Measurements from ENCODE around the gene HLA-DOB. TPM values are rescaled to one million over a fixed set of nuclear protein-coding genes. Genes with fewer than 3 reads are reported as not detected.

HLA-DOB gene
- total and polyA plus RNA-seq, 2 donors = 0.42 to 0.90 TPM

- DNase-seq (ENCODE audit: extremely low spot score) = peak; percentile 83
- Histone ChIP-seq H3K36me3 (ENCODE audit: insufficient read depth) (no peaks in the 10 kb centered on the region), H3K4me3 (ENCODE audit: low read depth, low read length) (peak within 1 kb of the TSS; percentile 79), H3K4me1 (ENCODE audit: insufficient read depth) (no peaks in the 10 kb centered on the region), H3K27ac (ENCODE audit: low read depth) (peak within 1 kb of the TSS; percentile 95)
- under 1% methylated on average over 57 of the region's 57 CpGs for WGBS
These were observed 21.5 kb upstream of the HLA-DOB start, which contains the start of gene TAP2 for GRCh38 chr6:32838114-32838958. Gene TAP2 (minus strand): TSS chr6:32838739. CDS start chr6:32838233, 506 bp downstream.

DNA sequence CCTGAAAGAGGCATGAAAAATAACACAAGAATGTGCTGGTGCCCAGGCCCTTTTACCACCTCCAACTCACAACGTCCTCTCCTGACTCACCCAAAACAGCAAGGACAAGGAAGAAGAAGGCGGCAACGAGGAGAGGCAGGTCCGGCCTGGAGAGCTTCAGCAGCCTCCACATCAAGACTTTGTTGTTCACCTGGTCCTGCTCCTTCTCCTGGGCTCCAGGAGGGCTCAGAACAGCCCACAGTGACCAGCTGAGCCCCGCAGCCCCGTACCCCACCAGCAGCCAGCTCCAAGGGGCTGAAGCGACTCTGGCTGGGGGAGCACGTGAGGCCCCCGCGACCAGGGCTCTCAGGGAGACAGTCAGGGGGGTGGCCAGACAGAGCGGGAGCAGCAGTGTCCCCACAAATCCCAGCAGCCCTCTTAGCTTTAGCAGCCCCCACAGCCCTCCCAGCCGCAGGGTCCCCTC is 20.9 kb upstream of the HLA-DOB start:
- Histone ChIP-seq H3K4me3 (ENCODE audit: low read depth, low read length) (peak overlapping the region; percentile 79), H3K36me3 (ENCODE audit: insufficient read depth) (no peaks in the 10 kb centered on the region), H3K27ac (ENCODE audit: low read depth) (peak overlapping the region; percentile 86), H3K4me1 (ENCODE audit: insufficient read depth) (no peaks in the 10 kb centered on the region)
- WGBS = 25% methylated on average over 12 of the region's 12 CpGs
- DNase-seq (ENCODE audit: extremely low spot score) = no peak

DNA sequence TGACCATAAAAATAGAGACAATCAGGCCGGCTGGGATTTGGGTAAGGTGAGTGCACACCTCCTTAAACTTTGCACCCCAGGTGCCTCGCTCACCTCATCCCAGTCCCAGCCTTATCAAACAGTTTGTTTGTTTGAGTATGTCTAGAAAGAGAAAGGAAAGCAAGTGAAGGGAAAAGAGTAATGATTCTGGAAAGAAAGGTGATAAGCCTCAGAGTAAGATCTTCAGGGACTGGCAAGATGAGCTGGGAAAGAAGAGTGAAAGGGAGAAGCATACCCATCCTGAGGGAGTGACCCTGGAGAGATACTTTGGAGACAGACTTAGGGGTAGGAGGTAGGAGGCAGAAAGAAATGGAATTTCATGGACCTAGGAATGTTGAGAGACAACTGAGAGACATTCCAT is 20.1 kb upstream of the HLA-DOB start:
- no peaks in the 10 kb centered on the region for H3K36me3 ChIP-seq (ENCODE audit: insufficient read depth)
- H3K4me1 ChIP-seq (ENCODE audit: insufficient read depth) = no peaks in the 10 kb centered on the region
- no peak for DNase-seq (ENCODE audit: extremely low spot score)
- H3K27ac ChIP-seq (ENCODE audit: low read depth) = no peak overlapping the region
- WGBS = 92% methylated on average over 2 of the region's 2 CpGs
- H3K4me3 ChIP-seq (ENCODE audit: low read depth, low read length) = no peak overlapping the region

DNA sequence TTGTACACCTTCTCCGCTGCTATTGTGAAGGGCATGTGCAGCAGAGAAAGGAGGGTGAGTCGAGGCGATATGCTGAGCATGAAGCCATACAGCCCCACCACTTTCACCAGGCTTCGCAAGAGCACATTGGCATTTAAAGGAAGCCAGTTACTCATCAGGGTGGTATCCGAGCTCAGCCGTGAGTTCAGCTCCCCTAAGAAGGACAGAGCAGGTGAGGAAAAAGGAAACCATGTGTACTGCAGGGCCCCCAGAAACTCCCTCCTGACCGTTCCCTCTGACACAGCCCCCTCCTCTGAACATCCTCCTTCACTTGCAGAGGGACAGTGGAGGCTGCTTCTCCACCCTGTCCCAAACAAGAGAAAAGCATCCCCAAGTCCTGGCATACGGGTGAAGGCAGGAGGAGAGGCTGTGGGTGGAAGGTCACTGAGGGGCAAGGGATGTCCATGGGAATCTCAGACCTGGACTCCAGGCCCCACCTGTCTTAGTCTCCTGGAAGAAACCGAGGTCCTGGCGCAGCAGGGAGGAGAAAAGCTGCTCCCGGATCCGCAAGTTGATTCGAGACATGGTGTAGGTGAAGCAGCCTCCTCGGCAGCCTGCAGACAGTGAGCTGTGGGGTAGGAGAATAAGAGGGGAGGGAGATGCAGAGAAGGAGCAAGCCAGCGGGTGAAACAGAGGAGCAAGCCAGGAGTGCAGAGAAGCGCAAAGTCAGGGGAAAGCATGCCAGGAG is 18.5 kb upstream of the HLA-DOB start:
- Histone ChIP-seq H3K27ac (ENCODE audit: low read depth) (no peak overlapping the region), H3K4me3 (ENCODE audit: low read depth, low read length) (no peak overlapping the region), H3K4me1 (ENCODE audit: insufficient read depth) (no peaks in the 10 kb centered on the region), H3K36me3 (ENCODE audit: insufficient read depth) (no peaks in the 10 kb centered on the region)
- no peak for DNase-seq (ENCODE audit: extremely low spot score)
- WGBS = 93% methylated on average over 16 of the region's 16 CpGs

GRCh38 chr6:32833664-32834063 is 16.9 kb upstream of the HLA-DOB start:
- H3K36me3 ChIP-seq (ENCODE audit: insufficient read depth) = no peaks in the 10 kb centered on the region
- H3K4me3 ChIP-seq (ENCODE audit: low read depth, low read length) = no peak overlapping the region
- whole genome bisulfite sequencing = 85% methylated on average over 5 of the region's 5 CpGs
- no peaks in the 10 kb centered on the region for H3K4me1 ChIP-seq (ENCODE audit: insufficient read depth)
- no peak overlapping the region for H3K27ac ChIP-seq (ENCODE audit: low read depth)
- no peak for DNase-seq (ENCODE audit: extremely low spot score)

GRCh38 chr6:32832535-32832934 is 15.7 kb upstream of the HLA-DOB start:
- Histone ChIP-seq H3K36me3 (ENCODE audit: insufficient read depth) (no peaks in the 10 kb centered on the region), H3K4me3 (ENCODE audit: low read depth, low read length) (no peak overlapping the region), H3K4me1 (ENCODE audit: insufficient read depth) (no peaks in the 10 kb centered on the region), H3K27ac (ENCODE audit: low read depth) (no peak overlapping the region)
- DNase-seq (ENCODE audit: extremely low spot score) = no peak
- WGBS = 84% methylated on average over 13 of the region's 13 CpGs

DNA sequence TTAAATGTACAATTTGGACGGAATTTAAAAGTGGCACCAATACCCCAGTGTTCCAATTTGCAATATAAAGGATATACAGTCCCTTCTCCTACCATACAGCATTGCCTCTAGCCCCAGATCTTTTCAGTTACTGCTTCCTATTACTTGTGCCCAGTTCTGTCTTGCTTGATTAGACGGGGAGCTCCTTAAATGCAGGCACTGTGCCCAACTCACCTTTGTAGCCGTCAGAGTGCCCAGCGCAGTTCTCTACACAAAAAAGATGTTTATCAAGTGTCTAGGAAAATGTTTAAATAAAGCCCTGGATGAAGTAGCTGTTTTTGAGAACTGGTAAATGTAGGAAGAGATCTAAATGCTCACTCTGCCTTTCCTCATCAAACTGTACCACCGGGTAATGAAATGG is 14.1 kb upstream of the HLA-DOB start:
- WGBS = 79% methylated on average over 5 of the region's 5 CpGs
- no peaks in the 10 kb centered on the region for H3K36me3 ChIP-seq (ENCODE audit: insufficient read depth)
- H3K27ac ChIP-seq (ENCODE audit: low read depth) = no peak overlapping the region
- no peak for DNase-seq (ENCODE audit: extremely low spot score)
- H3K4me1 ChIP-seq (ENCODE audit: insufficient read depth) = no peaks in the 10 kb centered on the region
- no peak overlapping the region for H3K4me3 ChIP-seq (ENCODE audit: low read depth, low read length)

DNA sequence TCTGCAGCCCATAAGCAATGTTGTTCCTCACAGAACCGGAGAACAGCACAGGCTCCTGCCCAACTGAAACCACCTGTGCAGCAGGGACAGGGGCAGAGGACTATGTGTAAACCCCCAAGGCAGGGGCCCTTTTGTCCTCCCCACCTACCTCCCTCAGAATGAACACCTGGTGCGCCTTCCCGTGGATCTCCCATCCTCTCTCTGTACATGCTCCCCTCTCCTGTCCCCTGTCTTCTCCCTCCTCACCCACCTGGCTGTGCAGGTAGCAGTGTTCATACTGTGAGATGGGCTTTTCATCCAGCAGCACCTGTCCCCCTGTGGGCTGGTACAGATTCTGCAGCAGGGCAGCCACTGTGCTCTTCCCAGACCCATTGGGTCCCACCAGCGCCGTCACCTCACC is 13.2 kb upstream of the HLA-DOB start:
- Histone ChIP-seq H3K4me1 (ENCODE audit: insufficient read depth) (no peaks in the 10 kb centered on the region), H3K36me3 (ENCODE audit: insufficient read depth) (no peaks in the 10 kb centered on the region), H3K4me3 (ENCODE audit: low read depth, low read length) (no peak overlapping the region), H3K27ac (ENCODE audit: low read depth) (no peak overlapping the region)
- no peak for DNase-seq (ENCODE audit: extremely low spot score)
- WGBS = 97% methylated on average over 5 of the region's 5 CpGs

DNA sequence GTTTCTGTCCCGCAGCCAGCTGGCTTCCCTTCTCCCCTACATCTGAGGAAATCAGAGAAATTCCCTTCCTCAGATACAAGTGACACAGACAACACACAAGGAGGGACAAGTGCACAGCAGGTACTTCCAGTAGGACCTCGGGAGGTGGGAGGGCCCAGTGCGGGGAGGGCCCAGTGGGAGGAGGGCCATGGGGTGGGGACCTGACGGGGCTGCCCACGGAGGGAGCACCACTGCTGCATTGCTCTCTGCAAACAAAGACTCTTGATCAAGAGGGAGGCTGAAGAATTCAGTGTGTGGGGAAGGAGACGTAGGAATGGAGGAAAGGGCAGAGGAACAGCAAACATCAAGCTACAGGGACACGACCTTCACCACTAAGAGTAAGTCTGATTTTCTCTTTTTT is 12.7 kb upstream of the HLA-DOB start:
- no peak overlapping the region for H3K4me3 ChIP-seq (ENCODE audit: low read depth, low read length)
- H3K36me3 ChIP-seq (ENCODE audit: insufficient read depth) = no peaks in the 10 kb centered on the region
- WGBS = 72% methylated on average over 7 of the region's 7 CpGs
- DNase-seq (ENCODE audit: extremely low spot score) = no peak
- H3K4me1 ChIP-seq (ENCODE audit: insufficient read depth) = no peaks in the 10 kb centered on the region
- H3K27ac ChIP-seq (ENCODE audit: low read depth) = no peak overlapping the region

GRCh38 chr6:32827025-32827424 is 10.2 kb upstream of the HLA-DOB start:
- no peak overlapping the region for H3K27ac ChIP-seq (ENCODE audit: low read depth)
- no peak for DNase-seq (ENCODE audit: extremely low spot score)
- H3K4me3 ChIP-seq (ENCODE audit: low read depth, low read length) = no peak overlapping the region
- H3K36me3 ChIP-seq (ENCODE audit: insufficient read depth) = no peaks in the 10 kb centered on the region
- no peaks in the 10 kb centered on the region for H3K4me1 ChIP-seq (ENCODE audit: insufficient read depth)
- WGBS = 75% methylated on average over 3 of the region's 3 CpGs

- no peaks in the 10 kb centered on the region for H3K36me3 ChIP-seq (ENCODE audit: insufficient read depth)
- H3K4me3 ChIP-seq (ENCODE audit: low read depth, low read length) = no peak overlapping the region
- H3K4me1 ChIP-seq (ENCODE audit: insufficient read depth) = no peaks in the 10 kb centered on the region
- no peak for DNase-seq (ENCODE audit: extremely low spot score)
- WGBS = 45% methylated on average over 2 of the region's 2 CpGs
- no peak overlapping the region for H3K27ac ChIP-seq (ENCODE audit: low read depth)
These were observed 9.2 kb upstream of the HLA-DOB start for GRCh38 chr6:32825966-32826365.

DNA sequence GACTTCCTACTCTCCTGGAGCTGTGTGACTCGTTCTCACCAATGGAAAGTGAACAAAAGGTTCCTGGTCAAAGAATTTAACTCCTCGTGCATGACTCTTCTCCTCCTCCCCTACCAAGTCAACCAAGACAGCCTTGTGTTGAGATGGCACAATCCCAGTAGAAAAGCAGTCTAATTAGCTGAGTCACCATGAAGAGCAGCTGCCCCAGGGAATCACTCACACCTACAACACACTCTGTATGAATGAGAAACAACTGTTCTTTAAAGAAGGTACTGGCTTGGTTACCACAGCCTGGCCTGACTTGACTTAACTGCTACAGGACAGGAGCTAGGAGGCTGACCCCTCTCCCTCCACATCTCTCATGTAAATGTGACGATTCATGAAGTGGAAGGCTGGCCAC is 2.9 kb upstream of the HLA-DOB start:
- 60% methylated on average over 3 of the region's 3 CpGs for WGBS
- no peaks in the 10 kb centered on the region for H3K36me3 ChIP-seq (ENCODE audit: insufficient read depth)
- H3K4me1 ChIP-seq (ENCODE audit: insufficient read depth) = peaks cover 1% of the 10 kb centered on the region
- H3K27ac ChIP-seq (ENCODE audit: low read depth) = no peak overlapping the region
- DNase-seq (ENCODE audit: extremely low spot score) = no peak
- H3K4me3 ChIP-seq (ENCODE audit: low read depth, low read length) = no peak overlapping the region

DNA sequence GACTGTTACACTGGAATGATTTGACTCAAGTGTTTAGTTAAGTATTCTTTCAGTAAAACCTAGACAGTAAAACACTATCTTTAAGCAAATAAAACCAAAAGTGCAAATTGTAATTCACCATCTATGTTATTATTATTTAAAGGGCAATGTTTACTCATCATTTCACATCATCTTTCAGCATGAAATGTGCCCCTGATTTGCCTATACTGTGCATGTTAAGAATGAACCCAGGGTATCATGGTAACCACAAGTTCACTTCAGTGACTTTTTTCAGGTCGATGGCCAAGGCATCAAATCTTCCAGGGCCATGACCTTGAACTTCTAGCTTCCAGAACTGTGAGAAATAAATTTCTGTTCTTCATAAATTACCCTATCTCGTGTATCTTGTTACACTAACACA is 2.1 kb upstream of the HLA-DOB start:
- Histone ChIP-seq H3K27ac (ENCODE audit: low read depth) (no peak overlapping the region), H3K36me3 (ENCODE audit: insufficient read depth) (no peaks in the 10 kb centered on the region), H3K4me1 (ENCODE audit: insufficient read depth) (peaks cover 1% of the 10 kb centered on the region), H3K4me3 (ENCODE audit: low read depth, low read length) (no peak overlapping the region)
- no peak for DNase-seq (ENCODE audit: extremely low spot score)
- 62% methylated on average over 2 of the region's 2 CpGs for WGBS

- no peaks in the 10 kb centered on the region for H3K36me3 ChIP-seq (ENCODE audit: insufficient read depth)
- peaks cover 1% of the 10 kb centered on the region for H3K4me1 ChIP-seq (ENCODE audit: insufficient read depth)
- DNase-seq (ENCODE audit: extremely low spot score) = no peak
- H3K4me3 ChIP-seq (ENCODE audit: low read depth, low read length) = no peak overlapping the region
- WGBS = 88% methylated on average over 2 of the region's 2 CpGs
- H3K27ac ChIP-seq (ENCODE audit: low read depth) = no peak overlapping the region
These were observed 806 bp downstream of the HLA-DOB start for GRCh38 chr6:32815996-32816395.
